Cardiac muscle cell (in vitro differentiated cells and primary cell): Measurements from ENCODE around the gene PRSS35. TPM values are rescaled to one million over a fixed set of nuclear protein-coding genes. Genes with fewer than 3 reads are reported as not detected.
"Not testable (repeated sequence)": the region's sequence is repeated elsewhere in the genome, so short reads cannot be mapped to it uniquely, and the experiment has no call there.

ENCODE experiments used
- DNase-seq, 2 donors: peaks; one replicate each; pipeline versions ENCODE4 v3.0.0 to v3.0.0-alpha.2; 2010 to 2017; ENCODE audit warnings: low read depth in 1 of 2, low spot score in 1 of 2
- H3K27ac ChIP-seq: fragments of 200-600 bp; sonication (generic); 2 replicates; pipeline ENCODE4 v1.5.1; 2016
- H3K27me3 ChIP-seq: fragments of 200-600 bp; sonication (generic); 2 replicates; pipeline ENCODE4 v1.6.0; 2016; ENCODE audit warnings: control low read depth
- H3K36me3 ChIP-seq: fragments of 200-600 bp; sonication (generic); 2 replicates; pipeline ENCODE4 v1.5.1; 2016; ENCODE audit warnings: control low read depth
- H3K4me1 ChIP-seq: fragments of 200-600 bp; sonication (generic); 2 replicates; pipeline ENCODE4 v1.8.1; 2017; ENCODE audit warnings: low read depth, mild to moderate bottlenecking, mixed run types
- H3K4me3 ChIP-seq: fragments of 200-600 bp; sonication (generic); 2 replicates; pipeline ENCODE4 v1.5.1; 2016; ENCODE audit warnings: mild to moderate bottlenecking
- H3K9me3 ChIP-seq: fragments of 200-600 bp; sonication (generic); 2 replicates; pipeline ENCODE4 v1.5.1; 2017; ENCODE audit warnings: low read depth, mild to moderate bottlenecking, control low read depth
- CTCF ChIP-seq: IDR thresholded peaks from 2 replicates; pipeline ENCODE4 v1.5.1; 2012; ENCODE audit warnings: low read depth, mild to moderate bottlenecking, low read length
- polyA plus RNA-seq: library from polyadenylated mRNA; unstranded; fragments of >200 nt; fragmentation: Nextera tagmentation; extraction: Ambion mirVana; gene quantifications from 2 replicates; pipeline ENCODE4 v1.2.1, GENCODE V29; 2016
- total RNA-seq: library from RNA; depleted of rRNA; stranded (reverse); fragments of >200 nt; gene quantifications from 2 replicates; pipeline ENCODE4 v1.2.3, GENCODE V29; 2016

Gene PRSS35
- total and polyA plus RNA-seq, 2 experiments from 2014 or later, result 60.2 to 133 TPM

DNA sequence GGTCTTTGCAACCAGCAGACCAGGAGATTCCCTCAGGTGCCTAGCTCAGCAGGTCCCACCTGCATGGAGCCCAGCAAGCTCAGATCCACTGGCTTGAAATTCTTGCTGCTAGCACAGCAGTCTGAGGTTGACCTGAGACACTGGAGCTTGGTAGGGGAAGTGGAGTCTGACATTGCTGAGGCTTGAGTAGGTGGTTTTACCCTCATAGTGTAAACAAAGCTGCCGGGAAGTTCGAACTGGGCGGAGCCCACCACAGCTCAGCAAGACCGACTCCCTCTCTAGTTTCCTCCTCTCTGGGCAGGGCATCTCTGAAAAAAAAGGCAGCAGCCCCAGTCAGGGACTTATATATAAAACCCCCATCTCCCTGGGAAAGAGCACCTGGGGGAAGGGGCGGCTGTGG, 34.3 kb downstream of the PRSS35 start:
- DNase-seq, result no peak
- TF ChIP-seq CTCF, result no peak
- Histone ChIP-seq H3K27me3 (no peaks in the 10 kb centered on the region), H3K36me3 (no peaks in the 10 kb centered on the region), H3K27ac (no peak overlapping the region), H3K4me1 (peaks cover 5% of the 10 kb centered on the region), H3K4me3 (no peak overlapping the region), H3K9me3 (no peaks in the 10 kb centered on the region)

DNA sequence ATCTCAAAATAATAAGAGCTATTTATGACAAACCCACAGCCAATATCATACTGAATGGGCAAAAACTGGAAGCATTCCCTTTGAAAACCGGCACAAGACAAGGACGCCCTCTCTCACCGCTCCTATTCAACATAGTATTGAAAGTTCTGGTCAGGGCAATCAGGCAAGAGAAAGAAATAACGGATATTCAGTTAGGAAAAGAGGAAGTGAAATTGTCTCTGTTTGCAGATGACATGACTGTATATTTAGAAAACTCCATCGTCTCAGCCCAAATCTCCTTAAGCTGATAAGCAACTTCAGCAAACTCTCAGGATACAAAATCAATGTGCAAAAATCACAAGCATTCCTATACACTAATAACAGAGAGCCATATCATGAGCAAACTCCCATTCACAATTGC, 38.1 kb downstream of the PRSS35 start:
- H3K4me3 ChIP-seq, H3K36me3 ChIP-seq, DNase-seq, H3K27me3 ChIP-seq, H3K27ac ChIP-seq, H3K4me1 ChIP-seq, H3K9me3 ChIP-seq: not testable (repeated sequence)

DNA sequence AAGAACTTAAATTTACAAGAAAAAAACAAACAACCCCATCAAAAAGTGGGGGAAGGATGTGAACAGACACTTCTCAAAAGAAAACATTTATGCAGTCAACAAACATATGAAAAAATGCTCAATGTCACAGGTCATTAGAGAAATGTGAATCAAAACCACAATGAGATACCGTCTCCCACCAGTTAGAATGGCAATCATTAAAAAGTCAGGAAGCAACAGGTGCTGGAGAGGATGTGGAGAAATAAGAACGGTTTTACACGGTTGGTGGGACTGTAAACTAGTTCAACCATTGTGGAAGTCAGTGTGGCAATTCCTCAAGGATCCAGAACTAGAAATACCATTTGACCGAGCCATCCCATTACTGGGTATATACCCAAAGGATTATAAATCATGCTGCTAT, 39.4 kb downstream of the PRSS35 start:
- not testable (repeated sequence) for H3K9me3 ChIP-seq, H3K27ac ChIP-seq, H3K36me3 ChIP-seq, H3K27me3 ChIP-seq, H3K4me3 ChIP-seq, H3K4me1 ChIP-seq, DNase-seq

- H3K4me3 ChIP-seq, result no peak overlapping the region
- no peak overlapping the region for H3K27ac ChIP-seq
- H3K4me1 ChIP-seq, result no peaks in the 10 kb centered on the region
- H3K9me3 ChIP-seq, result no peaks in the 10 kb centered on the region
- no peaks in the 10 kb centered on the region for H3K36me3 ChIP-seq
- TF ChIP-seq CTCF, result no peak
- no peaks in the 10 kb centered on the region for H3K27me3 ChIP-seq
- DNase-seq, result no peak
These were observed 44.5 kb downstream of the PRSS35 start for GRCh38 chr6:83556871-83557270.

DNA sequence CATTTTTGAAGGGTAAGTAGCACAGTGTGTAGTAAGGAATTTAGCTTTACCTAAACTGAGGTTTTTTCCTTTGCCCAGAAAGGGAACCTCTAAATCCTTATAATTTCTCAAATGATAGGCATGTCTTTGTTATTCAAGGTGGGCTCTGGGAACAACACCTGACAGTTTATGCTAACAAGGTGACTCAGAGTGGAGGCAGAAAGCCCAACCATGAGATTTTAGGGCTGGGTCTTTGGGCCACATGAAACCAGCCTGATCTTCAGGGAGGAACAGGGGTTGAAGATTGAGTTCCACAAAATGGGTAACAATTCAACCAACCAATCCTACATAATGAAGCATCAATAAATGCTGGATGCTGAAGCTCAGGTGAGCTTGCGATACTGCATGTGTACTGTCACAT, 46.6 kb downstream of the PRSS35 start:
- no peak for DNase-seq
- Histone ChIP-seq H3K4me1 (no peaks in the 10 kb centered on the region), H3K36me3 (no peaks in the 10 kb centered on the region), H3K9me3 (no peaks in the 10 kb centered on the region), H3K27ac (no peak overlapping the region), H3K4me3 (no peak overlapping the region), H3K27me3 (no peaks in the 10 kb centered on the region)
- no peak for TF ChIP-seq CTCF

DNA sequence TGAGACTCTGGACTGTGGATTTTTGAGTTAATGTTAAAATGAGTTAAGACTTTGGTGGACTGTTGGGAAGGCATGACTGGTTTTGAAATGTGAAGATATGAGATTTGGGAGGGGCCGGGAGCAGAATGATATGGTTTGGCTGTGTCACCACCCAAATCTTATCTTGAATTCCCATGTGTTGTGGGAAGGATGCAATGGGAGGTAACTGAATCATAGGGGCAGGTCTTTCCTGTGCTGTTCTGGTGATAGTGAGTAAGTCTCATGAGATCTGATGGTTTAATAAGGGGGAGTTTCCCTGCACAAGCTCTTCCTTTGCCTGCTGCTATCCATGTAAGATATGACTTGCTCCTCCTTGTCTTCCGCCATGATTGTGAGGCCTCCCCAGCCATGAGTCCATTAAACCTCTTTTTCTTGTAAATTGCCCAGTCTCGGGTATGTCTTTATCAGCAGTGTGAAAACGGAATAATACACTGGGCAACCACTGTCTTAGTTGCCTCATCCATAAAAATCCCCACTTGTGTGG, 59.4 kb downstream of the PRSS35 start:
- not testable (repeated sequence) for H3K4me3 ChIP-seq, H3K4me1 ChIP-seq, H3K27ac ChIP-seq, H3K9me3 ChIP-seq, DNase-seq, H3K36me3 ChIP-seq, H3K27me3 ChIP-seq

- Histone ChIP-seq H3K9me3 (no peaks in the 10 kb centered on the region), H3K4me1 (no peaks in the 10 kb centered on the region), H3K36me3 (peaks cover 29% of the 10 kb centered on the region), H3K27me3 (no peaks in the 10 kb centered on the region), H3K4me3 (no peak overlapping the region), H3K27ac (no peak overlapping the region)
- no peak for DNase-seq
- no peak for TF ChIP-seq CTCF
These were observed 62.4 kb downstream of the PRSS35 start for GRCh38 chr6:83574783-83575182.

Other genes with a start within 250 kb of the PRSS35 start
- gene ME1, start 81.5 kb upstream of the PRSS35 start, total RNA-seq, result 1.6 and 2.0 TPM in 2 replicates
- 4.8 and 6.6 TPM in 2 replicates for gene ME1, start 81.5 kb upstream of the PRSS35 start, polyA plus RNA-seq
- gene SNAP91, start 196.6 kb downstream of the PRSS35 start, total RNA-seq, result 18.3 and 26.0 TPM in 2 replicates
- 27.4 and 29.0 TPM in 2 replicates for gene SNAP91, start 196.6 kb downstream of the PRSS35 start, polyA plus RNA-seq